ENCODE measurements around the gene CFB. TPM values are rescaled to one million over a fixed set of nuclear protein-coding genes. Genes with fewer than 3 reads are reported as not detected.

The CFB gene
- total RNA-seq, 4 donors from 2014 or later: 9.0 to 59.7 (median 39.6) TPM

DNA sequence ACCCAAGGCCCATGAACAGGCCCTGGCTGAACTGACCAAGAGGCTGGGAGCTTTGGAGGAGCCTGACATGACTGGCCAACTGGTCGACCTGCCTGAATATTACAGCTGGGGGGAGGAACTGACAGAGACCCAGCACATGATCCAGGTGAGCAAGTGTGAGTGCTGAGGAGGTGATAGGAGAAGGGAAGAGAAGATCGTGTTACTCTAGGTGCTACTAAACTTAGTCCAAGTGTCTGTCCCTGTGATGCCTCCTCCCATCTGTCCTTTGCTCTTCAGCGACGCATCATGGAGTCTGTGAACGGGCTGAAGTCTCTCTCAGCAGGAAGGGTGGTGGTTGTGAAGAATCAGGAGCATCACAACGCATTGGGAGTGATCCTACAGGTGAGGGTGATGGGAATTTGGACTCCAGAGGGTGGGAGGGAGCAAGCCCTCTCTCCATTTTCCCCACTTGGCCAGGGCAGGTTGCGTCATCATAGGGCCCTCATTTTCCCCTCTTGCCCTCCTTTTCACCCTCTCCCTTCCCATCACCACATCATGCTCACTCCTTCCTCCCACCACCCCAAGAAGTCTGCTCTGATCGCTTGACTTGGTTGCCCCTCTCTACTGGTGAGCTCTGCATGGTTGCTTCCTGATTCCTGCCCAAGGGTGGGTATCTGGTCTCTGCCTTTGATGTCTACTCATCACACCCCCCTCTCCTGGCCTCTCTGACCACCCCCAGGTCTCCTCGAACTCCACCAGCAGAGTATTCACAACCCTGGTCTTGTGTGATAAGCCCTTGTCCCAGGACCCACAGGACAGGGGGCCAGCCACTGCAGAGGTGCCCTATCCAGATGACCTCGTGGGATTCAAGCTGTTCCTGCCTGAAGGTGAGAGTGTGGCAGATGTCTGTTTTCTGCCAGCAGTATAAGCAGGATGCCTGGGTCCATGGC lies 21.4 kb downstream of the CFB start:
- Histone ChIP-seq H3K4me3 (no peak overlapping the region), H3K9me3 (no peaks in the 10 kb centered on the region), H3K27ac (no peak overlapping the region), H3K4me1 (peaks cover 12 to 16% (median 13%) of the 10 kb centered on the region in 4 donors), H3K27me3 (no peaks in the 10 kb centered on the region), H3K36me3 (peaks cover 0 to 53% (median 18%) of the 10 kb centered on the region in 4 donors)
- DNase-seq: no peak
- intact Hi-C loops (cut with DNase I; ENCODE audit: low total_unique reads) (no loop called here), in situ Hi-C loops (cut with MboI; ENCODE audit: low pct_ligation_motif_present in 1 of 4, low pct_unique_long_range_greater_than_20kb in 1 of 4, low sequenced_read_pairs in 3 of 4) (loop anchor here in 2 of 4 donors (25.0 kb wide), 1 partner anchor 95 kb away; no protein-coding TSS in a partner anchor)
- TF ChIP-seq POLR2A (IDR thresholded peaks at IDR 0.05) (no peak), POLR2AphosphoS5 (IDR thresholded peaks at IDR 0.05) (no peak), EP300 (IDR thresholded peaks at IDR 0.05; ENCODE audit: low read depth) (no peak)
- TF ChIP-seq, protein P1, sequence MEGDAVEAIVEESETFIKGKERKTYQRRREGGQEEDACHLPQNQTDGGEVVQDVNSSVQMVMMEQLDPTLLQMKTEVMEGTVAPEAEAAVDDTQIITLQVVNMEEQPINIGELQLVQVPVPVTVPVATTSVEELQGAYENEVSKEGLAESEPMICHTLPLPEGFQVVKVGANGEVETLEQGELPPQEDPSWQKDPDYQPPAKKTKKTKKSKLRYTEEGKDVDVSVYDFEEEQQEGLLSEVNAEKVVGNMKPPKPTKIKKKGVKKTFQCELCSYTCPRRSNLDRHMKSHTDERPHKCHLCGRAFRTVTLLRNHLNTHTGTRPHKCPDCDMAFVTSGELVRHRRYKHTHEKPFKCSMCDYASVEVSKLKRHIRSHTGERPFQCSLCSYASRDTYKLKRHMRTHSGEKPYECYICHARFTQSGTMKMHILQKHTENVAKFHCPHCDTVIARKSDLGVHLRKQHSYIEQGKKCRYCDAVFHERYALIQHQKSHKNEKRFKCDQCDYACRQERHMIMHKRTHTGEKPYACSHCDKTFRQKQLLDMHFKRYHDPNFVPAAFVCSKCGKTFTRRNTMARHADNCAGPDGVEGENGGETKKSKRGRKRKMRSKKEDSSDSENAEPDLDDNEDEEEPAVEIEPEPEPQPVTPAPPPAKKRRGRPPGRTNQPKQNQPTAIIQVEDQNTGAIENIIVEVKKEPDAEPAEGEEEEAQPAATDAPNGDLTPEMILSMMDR (IDR thresholded peaks at IDR 0.05): no peak
- WGBS, 2 donors (ENCODE audit: low coverage in 1 of 2): 81 to 84% methylated on average over 5 to 10 of the region's 10 CpGs

- Histone ChIP-seq H3K4me3 (no peak overlapping the region), H3K36me3 (peaks cover 0 to 48% (median 18%) of the 10 kb centered on the region in 4 donors), H3K27ac (no peak overlapping the region), H3K4me1 (peaks cover 15 to 19% (median 16%) of the 10 kb centered on the region in 4 donors), H3K27me3 (no peaks in the 10 kb centered on the region), H3K9me3 (no peaks in the 10 kb centered on the region)
- 83% methylated on average over 3 of the region's 3 CpGs; no CpG with 5 or more reads in 1 of the 2 donors for WGBS, 2 donors (ENCODE audit: low coverage in 1 of 2)
- intact Hi-C loops (cut with DNase I; ENCODE audit: low total_unique reads) (no loop called here), in situ Hi-C loops (cut with MboI; ENCODE audit: low pct_ligation_motif_present in 1 of 4, low pct_unique_long_range_greater_than_20kb in 1 of 4, low sequenced_read_pairs in 3 of 4) (loop anchor here in 2 of 4 donors (25.0 kb wide), 1 partner anchor 94 kb away; no protein-coding TSS in a partner anchor)
- DNase-seq: no peak
- TF ChIP-seq, protein P1 (IDR thresholded peaks at IDR 0.05): no peak
- TF ChIP-seq EP300 (IDR thresholded peaks at IDR 0.05; ENCODE audit: low read depth) (no peak), POLR2A (IDR thresholded peaks at IDR 0.05) (no peak), POLR2AphosphoS5 (IDR thresholded peaks at IDR 0.05) (no peak)
Observed at GRCh38 chr6:31967926-31968320, 22.0 kb downstream of the CFB start.

DNA sequence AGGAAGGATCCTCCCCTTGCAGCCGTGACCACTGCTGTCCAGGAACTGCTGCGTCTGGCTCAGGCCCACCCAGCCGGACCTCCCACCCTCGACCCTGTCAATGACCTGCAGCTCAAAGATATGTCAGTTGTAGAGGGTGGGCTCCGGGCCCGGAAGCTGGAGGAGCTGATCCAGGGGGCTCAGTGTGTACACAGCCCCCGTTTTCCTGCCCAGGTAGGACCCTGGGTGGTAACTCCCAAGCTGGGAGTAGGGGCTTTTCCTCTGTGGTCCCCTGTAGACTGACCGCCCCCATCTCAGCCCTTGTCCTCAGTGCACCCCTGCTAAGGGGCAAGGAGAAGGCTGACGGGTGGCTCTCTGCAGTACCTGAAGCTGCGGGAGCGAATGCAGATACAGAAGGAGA lies 22.4 kb downstream of the CFB start:
- H3K4me1 ChIP-seq: peaks cover 19 to 23% (median 20%) of the 10 kb centered on the region in 4 donors
- in situ Hi-C loops (cut with MboI; ENCODE audit: low pct_ligation_motif_present in 1 of 4, low pct_unique_long_range_greater_than_20kb in 1 of 4, low sequenced_read_pairs in 3 of 4) (loop anchor here in 2 of 4 donors (25.0 kb wide), 1 partner anchor 94 kb away; no protein-coding TSS in a partner anchor), intact Hi-C loops (cut with DNase I; ENCODE audit: low total_unique reads) (no loop called here)
- no peaks in the 10 kb centered on the region for H3K9me3 ChIP-seq
- no peak for TF ChIP-seq POLR2A (IDR thresholded peaks at IDR 0.05)
- TF ChIP-seq POLR2AphosphoS5 (IDR thresholded peaks at IDR 0.05): no peak
- no peak for TF ChIP-seq EP300 (IDR thresholded peaks at IDR 0.05; ENCODE audit: low read depth)
- TF ChIP-seq, protein P1 (IDR thresholded peaks at IDR 0.05): no peak
- H3K27ac ChIP-seq: no peak overlapping the region
- DNase-seq: no peak
- H3K36me3 ChIP-seq: peaks cover 0 to 44% (median 17%) of the 10 kb centered on the region in 4 donors
- no peaks in the 10 kb centered on the region for H3K27me3 ChIP-seq
- 84% methylated on average over 11 of the region's 11 CpGs; no CpG with 5 or more reads in 1 of the 2 donors for WGBS, 2 donors (ENCODE audit: low coverage in 1 of 2)
- H3K4me3 ChIP-seq: no peak overlapping the region
